CD4-positive, alpha-beta T cell treated with Interleukin-17A for 1 hour (primary cell): Measurements from ENCODE around the gene MAJIN.
"Not testable (repeated sequence)": the region's sequence is repeated elsewhere in the genome, so short reads cannot be mapped to it uniquely, and the experiment has no call there.

Experiments
- DNase-seq: peaks from one replicate; pipeline ENCODE4 v3.0.0-alpha.2; 2020

Gene MAJIN

GRCh38 chr11:64989416-64989815, 17.5 kb upstream of the MAJIN start:
- no peak for DNase-seq

- no peak for DNase-seq
These were observed 16.3 kb upstream of the MAJIN start for GRCh38 chr11:64987998-64988854.

GRCh38 chr11:64983339-64983738, 11.4 kb upstream of the MAJIN start:
- not testable (repeated sequence) for DNase-seq

- no peak for DNase-seq
These were observed 4.7 kb upstream of the MAJIN start for GRCh38 chr11:64976651-64977050.

GRCh38 chr11:64974124-64974523, 2.2 kb upstream of the MAJIN start:
- DNase-seq = no peak

GRCh38 chr11:64970731-64971151, 1.2 kb downstream of the MAJIN start:
- DNase-seq = peak; percentile 7

GRCh38 chr11:64969209-64969608, 2.7 kb downstream of the MAJIN start:
- no peak for DNase-seq

- DNase-seq = no peak
These were observed 4.5 kb downstream of the MAJIN start for GRCh38 chr11:64967375-64967774.

GRCh38 chr11:64963072-64963631, 8.8 kb downstream of the MAJIN start:
- DNase-seq = no peak

GRCh38 chr11:64960719-64961118, 11.2 kb downstream of the MAJIN start:
- DNase-seq = no peak

GRCh38 chr11:64959498-64959897, 12.4 kb downstream of the MAJIN start:
- DNase-seq = no peak

GRCh38 chr11:64954201-64954600, 17.7 kb downstream of the MAJIN start:
- no peak for DNase-seq

- no peak for DNase-seq
These were observed 20.4 kb downstream of the MAJIN start for GRCh38 chr11:64951529-64951928.

GRCh38 chr11:64947208-64947814, 24.6 kb downstream of the MAJIN start:
- DNase-seq = no peak

- no peak for DNase-seq
These were observed 35.4 kb downstream of the MAJIN start for GRCh38 chr11:64936539-64936938.

- DNase-seq = no peak
These were observed 36.4 kb downstream of the MAJIN start, which contains the start of gene GPHA2 for GRCh38 chr11:64935359-64936081. Gene GPHA2, minus strand, starts transcription at chr11:64935893. Its CDS starts 433 bp downstream, at chr11:64935460.

- DNase-seq = no peak
These were observed 37.1 kb downstream of the MAJIN start for GRCh38 chr11:64934682-64935358.

- no peak for DNase-seq
These were observed 37.8 kb downstream of the MAJIN start for GRCh38 chr11:64933935-64934681.

GRCh38 chr11:64933213-64933934, 38.5 kb downstream of the MAJIN start:
- DNase-seq = no peak

GRCh38 chr11:64932324-64932723, 39.6 kb downstream of the MAJIN start:
- no peak for DNase-seq

GRCh38 chr11:64931290-64931689, 40.6 kb downstream of the MAJIN start:
- DNase-seq = no peak
